Gastroesophageal sphincter (tissue), 4 donors: ENCODE results near the gene TWIST2. TPM values are rescaled to one million over a fixed set of nuclear protein-coding genes. Genes with fewer than 3 reads are reported as not detected.
A peak's percentile ranks its signal among the peaks of the same experiment; 100 is the strongest.

Experiments used
- ATAC-seq: fragments of 150-250 bp; one replicate; pipeline ENCODE4 v1.9.1; 2016; ENCODE audit warnings: mild to moderate bottlenecking, moderate library complexity
- H3K27ac ChIP-seq, 4 donors: fragments of 200-600 bp; sonication (generic) in 3 of 4; 1 replicate in 3 of 4; 2 replicates in 1 of 4; pipeline ENCODE4 v1.5.1; 2016 to 2019
- H3K27me3 ChIP-seq: fragments of 200-600 bp; sonication (generic); one replicate; pipeline ENCODE4 v1.5.1; 2019
- H3K36me3 ChIP-seq, 2 donors: fragments of 200-600 bp; sonication (generic); one replicate each; pipeline ENCODE4 v1.5.1; 2019; ENCODE audit warnings: control low read depth in 1 of 2
- H3K4me1 ChIP-seq, 3 donors: fragments of 200-600 bp; sonication (generic); 1 replicate in 2 of 3; 2 replicates in 1 of 3; pipeline ENCODE4 v1.5.1; 2016 to 2019; ENCODE audit warnings: control low read depth in 2 of 3
- H3K4me3 ChIP-seq, 2 donors: fragments of 200-600 bp; sonication (generic); one replicate each; pipeline ENCODE4 v1.5.1; 2019; ENCODE audit warnings: mild to moderate bottlenecking in 1 of 2, moderate library complexity in 1 of 2
- H3K9me3 ChIP-seq, 3 donors: fragments of 200-600 bp; sonication (generic); one replicate each; pipeline ENCODE4 v1.5.1; 2017 to 2019; ENCODE audit warnings: control low read depth in 2 of 3
- CTCF ChIP-seq, 4 experiments: fragments of 200-600 bp in 2 of 4; fragments of 450-650 bp in 2 of 4; sonication (generic) in 1 of 4; IDR thresholded peaks; one replicate each; pipeline ENCODE4 v1.5.1; 2017 to 2019; ENCODE audit warnings: antibody characterized with exemption in 4 of 4, mild to moderate bottlenecking in 2 of 4, moderate library complexity in 2 of 4
- EP300 ChIP-seq: sonication (generic); formaldehyde crosslinking; IDR thresholded peaks from one replicate; pipeline ENCODE4 v1.6.1; 2017; ENCODE audit warnings: antibody characterized with exemption, mild to moderate bottlenecking
- POLR2A ChIP-seq, 2 donors: fragments of 450-650 bp; IDR thresholded peaks; one replicate each; pipeline ENCODE4 v1.6.1; 2017; ENCODE audit warnings: antibody characterized with exemption in 2 of 2, mild to moderate bottlenecking in 2 of 2, moderate library complexity in 1 of 2
- POLR2AphosphoS5 ChIP-seq: sonication (generic); formaldehyde crosslinking; IDR thresholded peaks from one replicate; pipeline ENCODE4 v1.6.1; 2017; ENCODE audit warnings: antibody characterized with exemption
- WGBS, 2 donors: methylation state at CpG; one replicate each; pipeline ENCODE4 v1.1.5; 2018; ENCODE audit warnings: low coverage in 1 of 2; 5-methylcytosine and 5-hydroxymethylcytosine counted together
- total RNA-seq, 4 donors: library from RNA; depleted of rRNA; stranded (reverse); fragments of >200 nt; gene quantifications; one replicate each; pipeline ENCODE4 v1.1.0, GENCODE V29; 2016

TWIST2 gene
- total RNA-seq, 4 donors from 2014 or later: 17.7 to 69.6 (median 45.2) TPM

GRCh38 chr2:238861766-238862315 lies 14.0 kb downstream of the TWIST2 start:
- Histone ChIP-seq H3K27me3 (no peaks in the 10 kb centered on the region), H3K9me3 (no peaks in the 10 kb centered on the region), H3K36me3 (no peaks in the 10 kb centered on the region), H3K4me3 (no peak overlapping the region), H3K4me1 (peaks cover 0 to 41% (median 33%) of the 10 kb centered on the region in 3 donors), H3K27ac (no peak overlapping the region)
- no peak for ATAC-seq
- TF ChIP-seq EP300: no peak
- no peak for TF ChIP-seq CTCF (IDR thresholded peaks at IDR 0.05)
- TF ChIP-seq POLR2A (IDR thresholded peaks at IDR 0.05): no peak
- no peak for TF ChIP-seq POLR2AphosphoS5
- 92 to 93% methylated on average over 8 to 9 of the region's 10 CpGs for WGBS, 2 donors

DNA sequence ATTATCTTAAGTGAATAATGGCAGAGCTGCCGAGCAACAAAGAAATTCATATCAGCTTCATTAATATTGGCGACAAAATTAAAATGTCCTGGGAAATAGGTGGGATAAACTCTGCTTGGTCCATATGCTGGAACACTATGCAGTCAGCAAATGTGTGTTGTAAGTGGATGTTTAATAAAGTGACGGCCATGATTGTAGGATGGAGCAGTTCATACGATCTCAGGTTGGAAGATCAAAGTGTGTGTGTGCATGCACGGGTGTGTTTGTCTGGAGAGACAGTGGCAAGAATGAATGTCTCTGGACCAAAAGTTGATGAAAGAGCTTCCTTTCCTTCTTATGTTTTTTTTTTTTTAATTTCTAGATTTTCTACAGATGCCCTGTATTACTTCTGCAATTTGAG lies 14.8 kb downstream of the TWIST2 start:
- 84 to 88% methylated on average over 5 of the region's 5 CpGs for WGBS, 2 donors
- peaks cover 0 to 49% (median 42%) of the 10 kb centered on the region in 3 donors for H3K4me1 ChIP-seq
- no peak for ATAC-seq
- no peaks in the 10 kb centered on the region for H3K36me3 ChIP-seq
- no peak overlapping the region for H3K4me3 ChIP-seq
- H3K27me3 ChIP-seq: no peaks in the 10 kb centered on the region
- TF ChIP-seq POLR2AphosphoS5 (no peak), POLR2A (IDR thresholded peaks at IDR 0.05) (no peak), EP300 (no peak), CTCF (IDR thresholded peaks at IDR 0.05) (no peak)
- H3K27ac ChIP-seq: peak overlapping the region in 2 of 4 donors; percentile 84 to 94
- H3K9me3 ChIP-seq: no peaks in the 10 kb centered on the region

DNA sequence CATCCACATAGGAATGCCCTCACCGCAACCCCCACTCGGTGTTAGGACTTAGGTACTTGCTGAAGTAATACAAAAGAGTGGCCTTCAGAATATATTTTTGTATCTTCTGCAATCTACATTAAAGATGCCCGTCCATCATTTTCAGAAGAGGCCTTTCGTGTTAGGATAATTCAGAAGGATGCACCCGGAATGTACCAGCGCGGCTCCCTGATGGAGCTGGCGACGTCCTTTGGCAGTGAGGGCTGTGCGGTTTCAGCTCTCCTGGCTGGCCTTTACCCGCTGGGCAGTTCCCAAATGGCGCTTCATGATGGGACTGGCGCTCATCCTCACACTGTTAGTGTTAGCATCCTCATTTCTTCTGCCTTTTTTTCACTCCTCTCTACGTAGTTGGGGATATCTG lies 15.3 kb downstream of the TWIST2 start:
- ATAC-seq: no peak
- 85 to 86% methylated on average over 8 to 12 of the region's 14 CpGs for WGBS, 2 donors

GRCh38 chr2:238863749-238864206 lies 15.9 kb downstream of the TWIST2 start:
- Histone ChIP-seq H3K27ac (peak overlapping the region; percentile 47 to 94 (median 84)), H3K9me3 (no peaks in the 10 kb centered on the region), H3K36me3 (no peaks in the 10 kb centered on the region), H3K4me1 (peaks cover 0 to 60% (median 52%) of the 10 kb centered on the region in 3 donors), H3K4me3 (peak overlapping the region in 1 of 2 donors; percentile 33), H3K27me3 (no peaks in the 10 kb centered on the region)
- no peak for TF ChIP-seq POLR2AphosphoS5
- no peak for TF ChIP-seq CTCF (IDR thresholded peaks at IDR 0.05)
- TF ChIP-seq POLR2A (IDR thresholded peaks at IDR 0.05): no peak
- TF ChIP-seq EP300: no peak
- 58 to 73% methylated on average over 6 to 9 of the region's 9 CpGs for WGBS, 2 donors
- peak; percentile 29 for ATAC-seq

More for the DNA sequence above, 15.3 kb downstream of the TWIST2 start:
- Histone ChIP-seq H3K36me3 (no peaks in the 10 kb centered on the region), H3K27ac (peak overlapping the region in 3 of 4 donors; percentile 84 to 94 (median 85)), H3K27me3 (no peaks in the 10 kb centered on the region), H3K4me3 (no peak overlapping the region), H3K9me3 (no peaks in the 10 kb centered on the region), H3K4me1 (peaks cover 0 to 55% (median 47%) of the 10 kb centered on the region in 3 donors)
- no peak for TF ChIP-seq POLR2AphosphoS5
- no peak for TF ChIP-seq EP300
- no peak for TF ChIP-seq CTCF (IDR thresholded peaks at IDR 0.05)
- no peak for TF ChIP-seq POLR2A (IDR thresholded peaks at IDR 0.05)
